GM23338 (cell line): ENCODE measurements around the gene SFXN5.

Source experiments
- CREB1 ChIP-seq: fragments of 250-450 bp; sonication (Bioruptor Pico); IDR thresholded peaks from 2 replicates; pipeline ENCODE4 v1.5.0; 2020; ENCODE audit warnings: low read depth, mild to moderate bottlenecking, moderate library complexity
- CTCF ChIP-seq, 2 experiments: fragments of 200-600 bp in 1 of 2; sonication (generic) in 1 of 2; conservative IDR thresholded peaks; 2 replicates each; pipeline versions ENCODE4 v1.5.1 to v1.6.1; 2016 to 2017; ENCODE audit warnings: antibody characterized with exemption in 2 of 2, low read depth in 2 of 2, mild to moderate bottlenecking in 2 of 2, moderate library complexity in 1 of 2
- ETS1 ChIP-seq: IDR thresholded peaks from 2 replicates; pipeline ENCODE4 v1.6.1; 2016; ENCODE audit warnings: antibody characterized with exemption
- EZH2 ChIP-seq: fragments of 200-600 bp; sonication (generic); IDR thresholded peaks from one replicate; pipeline ENCODE4 v1.8.0; 2017; ENCODE audit warnings: antibody characterized with exemption, mild to moderate bottlenecking, low read depth; ENCODE audit not compliant: unreplicated experiment
- EZH2phosphoT487 ChIP-seq: fragments of 200-600 bp; sonication (generic); IDR thresholded peaks from one replicate; pipeline ENCODE4 v1.8.1; 2018; ENCODE audit warnings: antibody characterized with exemption; ENCODE audit not compliant: unreplicated experiment
- JUNB ChIP-seq: IDR thresholded peaks from one replicate; pipeline ENCODE4 v1.6.1; 2016; ENCODE audit warnings: antibody characterized with exemption; ENCODE audit not compliant: unreplicated experiment
- NANOG ChIP-seq: IDR thresholded peaks from 2 replicates; pipeline ENCODE4 v1.6.1; 2016; ENCODE audit warnings: antibody characterized with exemption, borderline replicate concordance
- POLR2AphosphoS5 ChIP-seq: IDR thresholded peaks from 2 replicates; pipeline ENCODE4 v1.6.1; 2016; ENCODE audit warnings: antibody characterized with exemption, low read depth
- REST ChIP-seq: IDR thresholded peaks from one replicate; pipeline ENCODE4 v1.6.1; 2018; ENCODE audit warnings: antibody characterized with exemption; ENCODE audit not compliant: unreplicated experiment
- ZNF114 ChIP-seq: fragments of 250-450 bp; sonication (Bioruptor Pico); IDR thresholded peaks from 2 replicates; pipeline ENCODE4 v1.5.0; 2020; ENCODE audit warnings: mild to moderate bottlenecking, moderate library complexity
- ZNF331 ChIP-seq: fragments of 250-450 bp; sonication (Bioruptor Pico); IDR thresholded peaks from 2 replicates; pipeline ENCODE4 v1.5.0; 2020; ENCODE audit warnings: low read depth, mild to moderate bottlenecking, moderate library complexity

- TF ChIP-seq CTCF (conservative IDR thresholded peaks at IDR 0.05; ENCODE audit: low read depth in 2 of 2) (no peak), CREB1 (CRISPR knock-in tag) (no peak), EZH2phosphoT487 (no peak), NANOG (no peak), POLR2AphosphoS5 (no peak), EZH2 (no peak), REST (no peak), ETS1 (no peak), JUNB (no peak), ZNF331 (CRISPR knock-in tag) (no peak), ZNF114 (no peak)
Measured at GRCh38 chr2:73081181-73081671, 9.7 kb upstream of the SFXN5 start.
